H1 (cell line): ENCODE measurements around the gene KRT35.

Experiments used
- CTCF ChIP-seq, 3 experiments: IDR thresholded peaks; 1 replicate in 2 of 3; 2 replicates in 1 of 3; pipeline versions ENCODE4 v1.5.1 to v1.6.1; 2011; ENCODE audit warnings: low read length in 3 of 3, mild to moderate bottlenecking in 3 of 3, inconsistent platforms in 2 of 3, low read depth in 1 of 3, moderate library complexity in 1 of 3; ENCODE audit not compliant: insufficient read depth in 1 of 3; ENCODE audit errors: control extremely low read depth in 1 of 3
- EGR1 ChIP-seq: IDR thresholded peaks from 2 replicates; pipeline ENCODE4 v1.6.1; 2011; ENCODE audit warnings: low read depth, low read length, borderline replicate concordance
- EZH2 ChIP-seq: fragments of 200-600 bp; sonication (generic); IDR thresholded peaks from 2 replicates; pipeline ENCODE4 v1.7.1; 2012; ENCODE audit warnings: low read depth, mild to moderate bottlenecking, moderate library complexity, low read length, inconsistent platforms; ENCODE audit not compliant: severe bottlenecking
- JUND ChIP-seq: IDR thresholded peaks from 2 replicates; pipeline ENCODE4 v1.6.1; 2011; ENCODE audit warnings: mild to moderate bottlenecking, improper control_type of control experiment, low read length
- POLR2A ChIP-seq, 2 experiments: IDR thresholded peaks; 1 replicate in 1 of 2; 2 replicates in 1 of 2; pipeline ENCODE4 v1.6.1; 2011; ENCODE audit warnings: low read depth in 2 of 2, low read length in 2 of 2, mild to moderate bottlenecking in 2 of 2; ENCODE audit errors: control extremely low read depth in 1 of 2
- TEAD4 ChIP-seq: IDR thresholded peaks from 2 replicates; pipeline ENCODE4 v1.6.1; 2012; ENCODE audit warnings: low read depth, low read length, inconsistent platforms, mixed read lengths
- YY1 ChIP-seq: IDR thresholded peaks from 2 replicates; pipeline ENCODE4 v1.6.1; 2011; ENCODE audit warnings: low read depth, mild to moderate bottlenecking, low read length
- TF ChIP-seq, protein P1 (sequence below): fragments of 300-600 bp; sonication (generic); IDR thresholded peaks from 2 replicates; pipeline ENCODE4 v1.7.1; 2012; ENCODE audit warnings: low read length, moderate library complexity, mild to moderate bottlenecking, inconsistent platforms; ENCODE audit not compliant: insufficient replicate concordance

DNA sequence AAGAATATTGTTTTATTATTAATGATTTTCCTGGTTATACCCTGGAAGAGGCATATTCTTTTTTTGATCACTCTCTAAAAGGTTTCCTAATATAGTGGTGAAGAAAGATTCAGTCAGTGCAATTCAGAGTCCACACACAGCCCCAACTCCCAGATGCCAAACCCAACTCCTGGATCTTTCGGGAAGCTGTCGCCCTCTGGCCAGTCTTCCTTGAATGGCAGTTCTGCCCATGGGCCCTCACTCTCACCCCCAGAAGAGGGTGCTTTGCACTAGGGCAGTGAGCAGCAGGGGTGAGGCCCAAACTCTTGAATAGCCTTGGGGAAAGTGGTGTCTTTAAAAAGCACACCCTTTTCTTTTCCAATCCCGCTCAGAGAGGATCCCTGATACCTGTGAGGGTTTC lies 24.7 kb downstream of the KRT35 start:
- TF ChIP-seq CTCF (IDR thresholded peaks at IDR 0.05; ENCODE audit: control extremely low read depth in 1 of 3, insufficient read depth in 1 of 3, low read depth in 1 of 3, low read length in 3 of 3), result peak; percentile 45 to 70 (median 58)
- no peak for TF ChIP-seq JUND
- no peak for TF ChIP-seq YY1
- TF ChIP-seq EGR1, result no peak
- TF ChIP-seq POLR2A (IDR thresholded peaks at IDR 0.05; ENCODE audit: control extremely low read depth in 1 of 2, low read depth in 2 of 2, low read length in 2 of 2), result no peak
- no peak for TF ChIP-seq TEAD4
- TF ChIP-seq, protein P1, sequence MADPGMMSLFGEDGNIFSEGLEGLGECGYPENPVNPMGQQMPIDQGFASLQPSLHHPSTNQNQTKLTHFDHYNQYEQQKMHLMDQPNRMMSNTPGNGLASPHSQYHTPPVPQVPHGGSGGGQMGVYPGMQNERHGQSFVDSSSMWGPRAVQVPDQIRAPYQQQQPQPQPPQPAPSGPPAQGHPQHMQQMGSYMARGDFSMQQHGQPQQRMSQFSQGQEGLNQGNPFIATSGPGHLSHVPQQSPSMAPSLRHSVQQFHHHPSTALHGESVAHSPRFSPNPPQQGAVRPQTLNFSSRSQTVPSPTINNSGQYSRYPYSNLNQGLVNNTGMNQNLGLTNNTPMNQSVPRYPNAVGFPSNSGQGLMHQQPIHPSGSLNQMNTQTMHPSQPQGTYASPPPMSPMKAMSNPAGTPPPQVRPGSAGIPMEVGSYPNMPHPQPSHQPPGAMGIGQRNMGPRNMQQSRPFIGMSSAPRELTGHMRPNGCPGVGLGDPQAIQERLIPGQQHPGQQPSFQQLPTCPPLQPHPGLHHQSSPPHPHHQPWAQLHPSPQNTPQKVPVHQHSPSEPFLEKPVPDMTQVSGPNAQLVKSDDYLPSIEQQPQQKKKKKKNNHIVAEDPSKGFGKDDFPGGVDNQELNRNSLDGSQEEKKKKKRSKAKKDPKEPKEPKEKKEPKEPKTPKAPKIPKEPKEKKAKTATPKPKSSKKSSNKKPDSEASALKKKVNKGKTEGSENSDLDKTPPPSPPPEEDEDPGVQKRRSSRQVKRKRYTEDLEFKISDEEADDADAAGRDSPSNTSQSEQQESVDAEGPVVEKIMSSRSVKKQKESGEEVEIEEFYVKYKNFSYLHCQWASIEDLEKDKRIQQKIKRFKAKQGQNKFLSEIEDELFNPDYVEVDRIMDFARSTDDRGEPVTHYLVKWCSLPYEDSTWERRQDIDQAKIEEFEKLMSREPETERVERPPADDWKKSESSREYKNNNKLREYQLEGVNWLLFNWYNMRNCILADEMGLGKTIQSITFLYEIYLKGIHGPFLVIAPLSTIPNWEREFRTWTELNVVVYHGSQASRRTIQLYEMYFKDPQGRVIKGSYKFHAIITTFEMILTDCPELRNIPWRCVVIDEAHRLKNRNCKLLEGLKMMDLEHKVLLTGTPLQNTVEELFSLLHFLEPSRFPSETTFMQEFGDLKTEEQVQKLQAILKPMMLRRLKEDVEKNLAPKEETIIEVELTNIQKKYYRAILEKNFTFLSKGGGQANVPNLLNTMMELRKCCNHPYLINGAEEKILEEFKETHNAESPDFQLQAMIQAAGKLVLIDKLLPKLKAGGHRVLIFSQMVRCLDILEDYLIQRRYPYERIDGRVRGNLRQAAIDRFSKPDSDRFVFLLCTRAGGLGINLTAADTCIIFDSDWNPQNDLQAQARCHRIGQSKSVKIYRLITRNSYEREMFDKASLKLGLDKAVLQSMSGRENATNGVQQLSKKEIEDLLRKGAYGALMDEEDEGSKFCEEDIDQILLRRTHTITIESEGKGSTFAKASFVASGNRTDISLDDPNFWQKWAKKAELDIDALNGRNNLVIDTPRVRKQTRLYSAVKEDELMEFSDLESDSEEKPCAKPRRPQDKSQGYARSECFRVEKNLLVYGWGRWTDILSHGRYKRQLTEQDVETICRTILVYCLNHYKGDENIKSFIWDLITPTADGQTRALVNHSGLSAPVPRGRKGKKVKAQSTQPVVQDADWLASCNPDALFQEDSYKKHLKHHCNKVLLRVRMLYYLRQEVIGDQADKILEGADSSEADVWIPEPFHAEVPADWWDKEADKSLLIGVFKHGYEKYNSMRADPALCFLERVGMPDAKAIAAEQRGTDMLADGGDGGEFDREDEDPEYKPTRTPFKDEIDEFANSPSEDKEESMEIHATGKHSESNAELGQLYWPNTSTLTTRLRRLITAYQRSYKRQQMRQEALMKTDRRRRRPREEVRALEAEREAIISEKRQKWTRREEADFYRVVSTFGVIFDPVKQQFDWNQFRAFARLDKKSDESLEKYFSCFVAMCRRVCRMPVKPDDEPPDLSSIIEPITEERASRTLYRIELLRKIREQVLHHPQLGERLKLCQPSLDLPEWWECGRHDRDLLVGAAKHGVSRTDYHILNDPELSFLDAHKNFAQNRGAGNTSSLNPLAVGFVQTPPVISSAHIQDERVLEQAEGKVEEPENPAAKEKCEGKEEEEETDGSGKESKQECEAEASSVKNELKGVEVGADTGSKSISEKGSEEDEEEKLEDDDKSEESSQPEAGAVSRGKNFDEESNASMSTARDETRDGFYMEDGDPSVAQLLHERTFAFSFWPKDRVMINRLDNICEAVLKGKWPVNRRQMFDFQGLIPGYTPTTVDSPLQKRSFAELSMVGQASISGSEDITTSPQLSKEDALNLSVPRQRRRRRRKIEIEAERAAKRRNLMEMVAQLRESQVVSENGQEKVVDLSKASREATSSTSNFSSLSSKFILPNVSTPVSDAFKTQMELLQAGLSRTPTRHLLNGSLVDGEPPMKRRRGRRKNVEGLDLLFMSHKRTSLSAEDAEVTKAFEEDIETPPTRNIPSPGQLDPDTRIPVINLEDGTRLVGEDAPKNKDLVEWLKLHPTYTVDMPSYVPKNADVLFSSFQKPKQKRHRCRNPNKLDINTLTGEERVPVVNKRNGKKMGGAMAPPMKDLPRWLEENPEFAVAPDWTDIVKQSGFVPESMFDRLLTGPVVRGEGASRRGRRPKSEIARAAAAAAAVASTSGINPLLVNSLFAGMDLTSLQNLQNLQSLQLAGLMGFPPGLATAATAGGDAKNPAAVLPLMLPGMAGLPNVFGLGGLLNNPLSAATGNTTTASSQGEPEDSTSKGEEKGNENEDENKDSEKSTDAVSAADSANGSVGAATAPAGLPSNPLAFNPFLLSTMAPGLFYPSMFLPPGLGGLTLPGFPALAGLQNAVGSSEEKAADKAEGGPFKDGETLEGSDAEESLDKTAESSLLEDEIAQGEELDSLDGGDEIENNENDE, result no peak
- TF ChIP-seq EZH2, result no peak
